ENCODE data around the gene LMTK3. TPM values are rescaled to one million over a fixed set of nuclear protein-coding genes. Genes with fewer than 3 reads are reported as not detected.

Gene LMTK3
- total RNA-seq, 1 experiment from 2014 or later = 10.6 TPM

GRCh38 chr19:48490981-48491792, 20.4 kb downstream of the LMTK3 start:
- TF ChIP-seq POLR2AphosphoS5 (IDR thresholded peaks at IDR 0.05; ENCODE audit: low read depth, low read length) = no peak
- no peak for TF ChIP-seq TCF7L2 (IDR thresholded peaks at IDR 0.05; ENCODE audit: low read depth, low read length)
- no peak for TF ChIP-seq CTCF (IDR thresholded peaks at IDR 0.05)
- TF ChIP-seq SIN3A (IDR thresholded peaks at IDR 0.05; ENCODE audit: borderline replicate concordance, insufficient read depth, low read depth, low read length) = no peak
- TF ChIP-seq REST (IDR thresholded peaks at IDR 0.05; ENCODE audit: insufficient read depth in 1 of 2, low read depth in 2 of 2, low read length in 1 of 2) = no peak
- intact Hi-C loops (cut with micrococcal nuclease; ENCODE audit: unreplicated experiment) (no loop called here), in situ Hi-C loops (cut with HindIII; ENCODE audit: low pct_unique_long_range_greater_than_20kb, low sequenced_read_pairs) (no loop called here)
- no peaks in the 10 kb centered on the region for H3K9me3 ChIP-seq (ENCODE audit: control insufficient read depth, insufficient read depth, low read depth, low read length)
- no peaks in the 10 kb centered on the region for H3K36me3 ChIP-seq (ENCODE audit: control insufficient read depth, insufficient read depth, low read length)
- no TSS peak for BruUV-seq (replicated peaks)
- ATAC-seq = no peak
- peak overlapping the region; percentile 66; the same call in 1 of the 2 replicates for H3K27ac ChIP-seq (ENCODE audit: low read length)
- DNase-seq (ENCODE audit: low read depth, low spot score) = no peak
- H3K27me3 ChIP-seq (ENCODE audit: control insufficient read depth, insufficient read depth, low read length) = no peaks in the 10 kb centered on the region
- CTCF ChIA-PET = interaction anchor here (0.6 to 2.2 kb wide), 2 partner anchors 93 to 146 kb away, joined by 10 read pairs; partner anchors contain the start of gene DBP
- peaks cover 32% of the 10 kb centered on the region for H3K4me1 ChIP-seq (ENCODE audit: control insufficient read depth, insufficient read depth, low read length)
- peak overlapping the region; percentile 26 to 42 for H3K4me3 ChIP-seq (ENCODE audit: low read depth in 2 of 2, low read length in 2 of 2)
- POLR2A ChIA-PET = no interaction called here

GRCh38 chr19:48489608-48490216, 21.9 kb downstream of the LMTK3 start:
- BruUV-seq (replicated peaks) = no TSS peak
- CTCF ChIA-PET = interaction anchor here (0.5 to 2.2 kb wide), 3 partner anchors 87 to 99 kb away, joined by 3 to 10 read pairs (median 8); no protein-coding TSS in a partner anchor

More at GRCh38 chr19:48489608-48490216, 21.9 kb downstream of the LMTK3 start:
- Histone ChIP-seq H3K27ac (ENCODE audit: low read length) (peak overlapping the region; percentile 34; the same call in 1 of the 2 replicates), H3K27me3 (ENCODE audit: control insufficient read depth, insufficient read depth, low read length) (no peaks in the 10 kb centered on the region), H3K9me3 (ENCODE audit: control insufficient read depth, insufficient read depth, low read depth, low read length) (no peaks in the 10 kb centered on the region), H3K4me3 (ENCODE audit: low read depth in 2 of 2, low read length in 2 of 2) (0 out of 4 replicates have a peak overlapping the region, but pooled peaks of 1 of the 2 experiments have one; percentile 9), H3K4me1 (ENCODE audit: control insufficient read depth, insufficient read depth, low read length) (peaks cover 34% of the 10 kb centered on the region), H3K36me3 (ENCODE audit: control insufficient read depth, insufficient read depth, low read length) (no peaks in the 10 kb centered on the region)
- POLR2A ChIA-PET = no interaction called here
- DNase-seq (ENCODE audit: low read depth, low spot score) = no peak
- peak; percentile 56 for ATAC-seq
- peak; percentile 94 for TF ChIP-seq CTCF (IDR thresholded peaks at IDR 0.05)
- no peak for TF ChIP-seq REST (IDR thresholded peaks at IDR 0.05; ENCODE audit: insufficient read depth in 1 of 2, low read depth in 2 of 2, low read length in 1 of 2)
- in situ Hi-C loops (cut with HindIII; ENCODE audit: low pct_unique_long_range_greater_than_20kb, low sequenced_read_pairs) = no loop called here
- intact Hi-C loops (cut with micrococcal nuclease; ENCODE audit: unreplicated experiment) = no loop called here
